GM10847 (cell line): ENCODE measurements around the gene RBM19.

ENCODE experiments used
- POLR2A ChIP-seq: IDR thresholded peaks from 2 replicates; pipeline ENCODE4 v1.6.1; 2011; ENCODE audit not compliant: insufficient read length; ENCODE audit errors: extremely low read depth

Gene RBM19

GRCh38 chr12:113994051-113994450 lies 27.9 kb upstream of the RBM19 start:
- no peak for TF ChIP-seq POLR2A

DNA sequence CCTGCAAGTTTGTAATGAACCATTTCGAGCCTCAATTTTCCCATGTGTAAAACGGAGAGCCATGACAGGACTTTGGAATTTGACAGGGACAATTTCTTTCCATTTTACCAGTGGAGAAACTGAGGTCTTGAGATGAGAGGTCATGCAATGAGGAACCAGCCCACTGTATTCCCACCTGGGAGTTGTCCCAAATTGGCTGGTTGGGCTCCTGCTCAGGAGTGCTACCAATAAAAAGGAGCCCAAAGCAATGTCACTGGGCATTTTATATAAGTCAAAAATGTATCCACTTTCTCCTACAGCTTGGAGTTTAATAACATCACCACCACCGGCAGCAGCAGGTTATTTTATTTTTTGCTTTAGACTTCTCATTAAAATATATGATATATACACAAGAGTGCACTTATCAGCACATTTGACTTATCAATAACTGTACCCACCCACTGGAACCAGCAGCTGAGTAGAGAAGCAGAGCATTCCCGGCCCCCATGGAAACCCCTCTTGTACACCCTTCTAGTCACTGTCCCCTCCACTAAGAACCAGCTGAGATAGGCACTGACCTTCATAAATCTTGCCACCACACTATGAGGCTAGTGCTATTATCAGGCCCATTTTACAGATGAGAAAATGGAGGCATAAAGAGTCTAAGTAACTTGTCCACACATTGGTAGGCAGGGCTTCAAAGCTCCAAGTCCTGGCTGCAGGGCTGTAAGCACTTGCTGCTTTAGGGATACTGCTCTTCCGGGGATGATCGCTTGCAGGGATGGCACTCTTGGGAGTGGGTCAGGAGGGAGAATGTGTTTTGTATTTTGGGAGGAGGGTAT lies 25.3 kb upstream of the RBM19 start:
- no peak for TF ChIP-seq POLR2A

DNA sequence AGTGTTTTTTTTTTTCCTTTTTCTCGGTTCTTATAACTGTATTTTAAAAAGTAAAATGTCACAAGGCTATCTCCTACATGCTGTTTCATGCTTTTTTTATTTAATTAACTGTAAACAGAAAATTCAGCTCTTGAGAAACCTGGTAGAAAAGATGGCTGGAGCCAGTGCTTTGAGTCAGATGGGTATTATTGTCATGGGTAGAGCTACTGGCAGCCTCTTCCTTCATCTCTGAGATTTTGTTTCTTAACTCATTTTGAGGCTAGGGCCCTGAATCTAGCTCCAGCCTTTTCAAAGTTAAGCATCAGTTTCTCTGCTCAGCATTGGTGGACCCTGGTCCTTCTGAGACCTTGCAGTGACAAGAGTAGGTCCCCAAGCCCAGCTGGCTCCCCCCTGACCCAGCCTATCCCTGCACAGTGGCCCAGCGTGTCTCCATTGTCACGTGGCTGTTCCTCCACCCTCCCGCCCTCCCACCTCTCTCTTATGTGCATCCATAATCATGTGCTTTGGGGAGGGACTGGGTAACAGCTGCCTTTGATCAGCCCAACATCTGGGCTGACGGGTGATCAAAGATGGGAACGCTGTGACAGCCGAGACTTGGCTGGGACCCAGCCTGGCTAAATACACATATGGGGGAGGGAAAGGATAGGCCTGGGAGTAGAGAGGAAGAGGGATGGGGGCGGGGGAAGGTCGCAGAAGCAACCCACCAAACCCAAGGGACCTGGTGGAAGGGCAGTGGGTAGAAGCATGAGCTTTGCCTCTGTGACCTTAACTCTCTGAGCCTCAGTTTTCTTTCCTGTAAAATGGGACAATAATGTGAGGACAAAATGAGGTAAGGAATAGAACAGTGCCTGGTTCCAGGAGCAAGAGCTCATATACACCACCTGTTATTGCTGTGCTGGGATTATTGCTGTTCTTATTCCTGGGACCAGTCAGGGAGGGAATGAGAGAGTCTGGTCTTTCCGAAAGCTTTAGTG lies 24.4 kb upstream of the RBM19 start:
- TF ChIP-seq POLR2A, result no peak

GRCh38 chr12:113988976-113989375 lies 22.9 kb upstream of the RBM19 start:
- no peak for TF ChIP-seq POLR2A

DNA sequence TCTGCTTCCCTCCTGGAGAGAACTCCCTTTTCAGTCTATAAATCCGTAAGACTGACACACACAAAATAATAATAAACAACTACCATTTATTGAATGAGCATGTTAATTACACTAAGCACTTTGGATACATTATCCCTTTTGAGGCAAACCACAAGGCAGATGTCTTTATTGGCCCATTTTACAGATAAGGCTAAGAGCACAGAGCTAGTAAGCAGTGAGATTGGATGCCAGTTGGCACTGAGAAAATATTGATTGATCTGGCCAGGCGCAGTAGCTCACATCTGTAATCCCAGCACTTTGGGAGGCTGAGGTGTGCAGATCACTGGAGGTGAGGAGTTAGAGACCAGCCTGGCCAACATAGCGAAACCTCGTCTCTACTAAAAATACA lies 21.9 kb upstream of the RBM19 start:
- TF ChIP-seq POLR2A, result no peak

DNA sequence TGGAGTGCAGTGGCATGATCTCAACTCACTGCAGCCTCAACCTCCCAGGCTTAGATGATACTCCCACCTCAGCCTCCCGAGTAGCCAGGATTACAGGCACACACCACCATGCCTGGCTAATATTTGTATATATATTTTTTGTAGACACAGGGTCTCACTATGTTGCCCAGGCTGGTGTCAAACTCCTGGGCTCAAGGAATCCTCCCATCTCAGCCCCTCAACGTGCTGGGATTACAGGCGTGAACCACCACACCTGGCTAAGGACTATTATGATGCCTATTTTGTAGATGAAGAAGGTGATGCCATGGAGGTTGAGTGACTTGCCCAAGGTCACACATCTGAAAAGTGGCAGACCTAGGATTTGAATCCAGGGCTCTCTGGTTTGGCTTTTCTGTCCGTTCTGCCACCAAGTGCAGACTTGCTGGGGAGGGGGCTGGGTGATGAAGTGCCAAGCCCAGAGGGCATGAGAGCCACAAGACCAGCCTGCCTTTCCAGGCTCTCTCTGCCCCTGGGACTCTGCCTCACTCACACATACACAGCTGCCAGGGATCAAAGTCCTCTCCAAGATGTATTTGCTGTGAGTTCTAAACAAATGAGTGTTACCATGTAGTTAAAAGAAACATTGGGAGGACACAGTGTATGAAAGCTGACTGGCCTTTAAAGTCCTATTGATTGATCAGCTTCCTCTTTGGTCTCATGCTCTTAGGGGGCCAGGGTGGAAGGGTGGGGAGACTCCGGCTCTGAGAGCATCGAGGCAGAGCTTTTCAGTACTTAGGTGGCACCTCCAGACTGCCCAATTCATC lies 21.3 kb upstream of the RBM19 start:
- TF ChIP-seq POLR2A, result no peak

DNA sequence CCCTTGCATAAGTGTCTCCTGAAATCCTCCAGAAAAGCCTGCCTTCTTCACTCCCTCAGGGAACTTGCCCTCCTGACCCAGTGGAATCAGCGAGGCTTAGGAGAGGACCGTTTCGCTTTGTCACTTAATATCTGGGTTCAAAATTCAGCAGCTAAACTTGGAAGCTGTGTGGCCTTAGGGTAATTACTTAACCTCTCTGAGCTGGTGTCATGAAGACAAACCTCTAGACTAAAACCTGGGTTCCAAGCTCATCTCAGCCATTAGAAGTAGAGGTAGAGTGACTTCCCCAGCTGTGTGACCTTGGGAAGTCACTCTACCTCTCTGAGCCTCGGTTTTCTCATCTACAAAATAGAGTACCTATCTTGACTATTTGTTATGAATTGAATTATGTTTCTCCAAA lies 18.3 kb upstream of the RBM19 start:
- no peak for TF ChIP-seq POLR2A

DNA sequence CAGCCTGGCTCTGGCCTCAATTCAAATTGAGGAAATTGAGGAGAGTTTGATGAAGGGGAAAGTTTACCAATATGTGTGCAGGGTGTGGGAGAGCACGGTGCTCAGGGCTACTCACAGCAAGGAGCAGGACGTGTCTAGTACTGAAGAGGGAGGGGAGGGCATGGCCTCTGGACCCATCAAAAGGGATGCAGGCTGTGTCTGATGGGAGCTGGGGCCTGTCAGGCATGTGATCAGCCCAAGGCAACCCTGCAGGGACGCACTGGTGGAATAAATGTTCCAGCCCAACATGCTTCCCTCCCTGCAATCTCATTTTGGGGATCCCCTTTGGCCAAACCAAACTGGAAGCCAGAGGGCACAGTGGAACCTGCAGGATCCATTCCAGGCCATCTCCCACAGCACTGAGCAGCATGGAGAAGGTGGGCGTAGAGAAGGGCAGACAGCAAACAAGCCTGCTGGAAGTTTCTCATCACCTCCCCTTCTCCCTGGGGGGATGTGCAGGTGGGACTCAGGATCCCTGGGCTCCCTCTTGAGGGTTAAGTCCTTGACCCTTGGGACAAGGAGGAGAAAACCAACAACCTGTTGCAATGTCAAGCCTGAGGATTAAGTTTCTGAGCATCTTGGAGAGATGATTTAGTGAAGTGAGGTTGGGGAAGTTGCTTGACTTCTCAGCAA lies 17.8 kb upstream of the RBM19 start:
- TF ChIP-seq POLR2A, result no peak

DNA sequence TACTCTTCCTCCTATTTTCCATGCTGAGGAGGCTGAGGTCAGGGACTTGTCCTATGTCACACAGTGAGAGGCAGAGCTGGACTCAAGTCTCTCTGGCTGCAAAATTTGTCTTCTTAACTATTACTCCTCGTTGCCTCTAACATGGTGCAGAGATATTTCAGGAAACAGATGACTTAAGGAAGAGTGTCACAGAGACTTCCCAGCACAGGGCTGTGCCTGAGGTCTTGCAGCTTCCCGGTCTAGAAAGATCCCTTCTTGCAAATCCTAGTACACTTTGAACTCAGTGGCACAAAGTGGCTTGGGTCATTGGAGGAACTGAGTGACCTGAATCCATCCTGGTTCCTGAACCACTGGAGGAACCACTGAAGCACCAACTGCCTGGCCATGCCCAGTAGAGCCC lies 17.1 kb upstream of the RBM19 start:
- no peak for TF ChIP-seq POLR2A

DNA sequence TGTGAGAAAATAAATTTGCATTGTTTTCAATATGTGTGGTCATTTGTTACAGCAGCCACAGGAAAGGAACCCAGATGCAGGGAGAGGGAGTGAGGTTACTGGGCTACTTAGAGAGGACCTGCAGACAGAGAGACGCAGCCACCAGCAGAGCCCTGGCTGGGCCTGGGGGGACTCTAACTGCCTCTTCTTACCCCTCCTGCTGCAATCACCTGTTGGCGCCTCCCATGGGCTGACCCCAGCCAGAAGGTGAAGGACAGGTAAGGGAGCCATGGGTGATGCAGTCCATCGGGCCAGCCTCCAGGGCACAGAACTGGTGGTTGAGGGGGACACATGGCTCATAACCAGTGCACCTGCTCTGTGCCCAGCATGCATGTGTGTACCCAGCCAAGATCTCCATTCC lies 15.8 kb upstream of the RBM19 start:
- TF ChIP-seq POLR2A, result no peak

DNA sequence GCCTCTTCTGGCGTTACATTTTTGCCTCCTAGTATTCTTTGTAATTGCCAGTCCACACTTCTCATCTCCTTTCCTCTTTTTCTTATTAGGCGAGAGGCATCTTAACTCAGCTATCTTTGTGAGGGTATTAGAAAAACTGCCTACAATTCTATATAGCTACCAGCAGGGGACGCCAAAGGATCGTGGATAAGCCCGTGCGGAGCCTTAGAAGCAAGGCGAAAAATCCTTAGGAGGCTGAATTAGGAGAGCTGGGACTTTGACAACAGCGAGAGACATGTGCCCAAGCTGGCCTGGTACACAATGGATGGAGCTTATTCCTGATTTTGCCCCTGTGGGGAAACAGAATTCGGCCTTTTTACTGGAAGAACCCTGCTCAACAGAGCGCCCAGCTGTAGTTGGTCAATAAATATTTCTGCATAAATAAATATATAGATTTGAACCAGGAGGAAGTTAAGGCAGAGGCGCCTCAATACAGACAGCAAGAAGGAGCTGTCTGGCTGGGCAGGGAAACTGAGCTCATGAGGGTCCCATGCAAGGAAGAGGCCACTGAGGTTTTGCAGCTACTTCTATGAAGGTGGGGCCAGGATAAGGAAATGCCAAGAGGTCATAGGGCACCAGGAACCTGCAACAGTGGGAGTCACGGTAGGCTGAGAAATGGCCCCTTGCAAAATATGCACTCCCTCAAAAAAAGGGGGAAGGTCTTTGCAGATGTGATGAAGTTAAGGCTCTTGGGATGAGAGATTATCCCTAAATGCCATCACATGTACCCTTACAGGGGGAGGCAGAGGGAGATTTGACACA lies 14.6 kb upstream of the RBM19 start:
- no peak for TF ChIP-seq POLR2A

DNA sequence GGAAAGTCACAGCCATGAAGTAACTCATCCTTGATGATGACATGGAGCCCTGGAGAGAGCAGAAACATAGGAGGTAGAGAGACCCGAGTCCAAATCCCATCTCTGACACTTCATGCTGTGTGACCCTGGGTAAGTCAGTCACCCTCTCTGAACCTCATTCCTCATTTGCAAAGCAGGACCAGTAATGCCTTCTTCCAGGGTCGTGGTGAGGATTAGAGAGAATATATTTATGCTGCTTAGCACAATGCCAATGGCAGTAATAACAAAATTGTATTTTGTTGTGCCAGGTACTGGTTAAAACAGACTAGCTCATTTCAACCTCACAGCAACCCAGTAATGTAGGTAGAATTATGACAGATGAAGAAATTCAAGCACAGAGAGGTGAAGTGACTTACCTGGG lies 13.9 kb upstream of the RBM19 start:
- no peak for TF ChIP-seq POLR2A

GRCh38 chr12:113978080-113978479 lies 12.0 kb upstream of the RBM19 start:
- TF ChIP-seq POLR2A, result no peak

- no peak for TF ChIP-seq POLR2A
Observed at GRCh38 chr12:113974006-113974405, 7.9 kb upstream of the RBM19 start.
